ENCODE results near the gene OTOS.

OTOS gene

DNA sequence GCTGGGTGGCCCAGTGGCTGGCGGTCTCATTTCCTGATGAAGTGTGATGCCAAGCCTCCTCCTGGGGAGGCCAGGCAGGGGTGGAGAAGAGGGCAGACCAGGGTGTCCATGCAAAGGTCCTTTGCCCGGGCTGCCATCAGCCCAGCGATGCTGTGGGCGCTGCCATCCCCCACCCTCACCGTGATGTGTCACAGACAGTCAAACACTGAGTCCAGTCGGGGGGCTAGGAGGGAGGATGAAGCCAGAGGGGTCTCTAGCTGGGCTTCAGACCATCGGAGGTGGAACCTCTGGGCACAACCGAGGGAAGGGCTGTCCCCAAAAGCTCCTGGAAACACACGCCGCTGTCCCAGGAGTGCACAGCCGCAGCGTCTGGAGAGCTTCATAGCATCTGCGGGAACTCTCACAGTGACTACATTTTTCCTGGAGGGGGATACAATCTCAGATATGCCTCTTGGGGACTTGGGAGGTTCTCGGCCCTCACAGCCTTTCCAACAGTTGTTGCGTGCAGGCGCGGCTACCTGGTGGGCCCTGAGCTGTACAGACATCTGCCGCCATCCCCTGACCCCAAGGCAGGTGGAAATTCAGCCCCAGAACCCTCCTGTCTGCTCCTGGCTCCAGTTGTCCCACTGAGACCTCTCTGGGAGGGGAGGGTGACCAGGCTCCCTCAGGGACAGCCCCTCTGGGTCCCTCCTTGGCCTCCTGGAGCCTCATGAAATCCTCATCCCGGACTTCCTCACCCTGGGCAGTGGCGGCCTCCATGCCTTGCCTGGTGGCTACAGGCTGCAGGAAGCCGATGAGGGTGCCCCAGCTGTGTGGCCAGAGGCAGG lies 26.5 kb upstream of the OTOS start:
- peaks cover 0 to 3% of the 10 kb centered on the region in 2 donors for H3K27me3 ChIP-seq (ENCODE audit: control insufficient read depth in 1 of 2, insufficient read depth in 2 of 2, low read length in 2 of 2)
- H3K36me3 ChIP-seq (ENCODE audit: insufficient read depth, low read length), result no peaks in the 10 kb centered on the region
- no peak overlapping the region for H3K27ac ChIP-seq (ENCODE audit: low read depth, low read length)

DNA sequence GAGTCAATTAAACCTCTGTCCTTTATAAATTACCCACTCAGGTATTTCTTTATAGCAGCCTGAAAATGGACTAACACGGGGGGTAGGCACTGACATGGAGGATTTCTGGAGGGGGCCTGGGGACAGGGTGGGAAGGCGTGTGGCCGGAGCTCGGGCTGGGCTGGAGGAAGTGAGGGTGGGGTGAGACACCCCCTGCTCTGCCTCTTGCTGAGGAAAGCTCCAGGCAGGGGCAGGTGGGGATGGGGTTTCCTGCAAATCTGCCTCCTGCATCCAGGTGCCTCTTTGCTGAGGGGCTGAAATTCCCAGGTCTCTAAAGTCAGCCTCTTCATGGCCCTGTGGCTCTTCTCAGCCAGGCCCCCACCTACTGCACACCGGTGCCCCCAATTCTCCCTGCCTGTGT lies 25.7 kb upstream of the OTOS start:
- Histone ChIP-seq H3K36me3 (ENCODE audit: insufficient read depth, low read length) (no peaks in the 10 kb centered on the region), H3K4me3 (ENCODE audit: low read depth in 1 of 2, low read length in 2 of 2) (no peak overlapping the region), H3K27ac (ENCODE audit: low read depth, low read length) (no peak overlapping the region), H3K9me3 (ENCODE audit: low read length) (no peaks in the 10 kb centered on the region), H3K4me1 (ENCODE audit: insufficient read depth, low read length) (no peaks in the 10 kb centered on the region), H3K9ac (ENCODE audit: low read length) (no peak overlapping the region), H3K27me3 (ENCODE audit: control insufficient read depth in 1 of 2, insufficient read depth in 2 of 2, low read length in 2 of 2) (peaks cover 0 to 3% of the 10 kb centered on the region in 2 donors)

More for the DNA sequence above, 26.5 kb upstream of the OTOS start:
- Histone ChIP-seq H3K9ac (ENCODE audit: low read length) (no peak overlapping the region), H3K4me3 (ENCODE audit: low read depth in 1 of 2, low read length in 2 of 2) (no peak overlapping the region), H3K9me3 (ENCODE audit: low read length) (no peaks in the 10 kb centered on the region), H3K4me1 (ENCODE audit: insufficient read depth, low read length) (no peaks in the 10 kb centered on the region)

DNA sequence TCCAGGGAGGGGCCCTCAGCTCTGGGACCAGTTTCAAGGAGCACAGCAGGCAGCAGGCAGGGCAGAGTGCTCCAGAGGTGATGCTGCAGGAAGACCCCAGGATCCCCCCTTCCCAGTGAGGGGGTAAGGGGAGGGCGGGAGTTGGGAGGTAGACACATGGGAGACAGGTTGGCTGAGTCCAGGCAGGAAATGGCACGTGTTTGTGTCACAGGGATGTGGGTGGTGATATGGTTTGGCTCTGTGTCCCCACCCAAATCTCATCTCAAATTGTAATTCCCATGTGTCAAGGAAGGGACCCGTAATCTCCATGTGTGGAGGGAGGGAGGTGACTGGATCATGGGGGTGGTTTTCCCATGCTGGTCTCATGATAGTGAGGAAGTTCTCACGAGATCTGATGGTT lies 25.2 kb upstream of the OTOS start:
- Histone ChIP-seq H3K4me3 (ENCODE audit: low read depth in 1 of 2, low read length in 2 of 2) (no peak overlapping the region), H3K27ac (ENCODE audit: low read depth, low read length) (no peak overlapping the region), H3K9ac (ENCODE audit: low read length) (no peak overlapping the region), H3K36me3 (ENCODE audit: insufficient read depth, low read length) (no peaks in the 10 kb centered on the region), H3K27me3 (ENCODE audit: control insufficient read depth in 1 of 2, insufficient read depth in 2 of 2, low read length in 2 of 2) (peaks cover 0 to 3% of the 10 kb centered on the region in 2 donors), H3K9me3 (ENCODE audit: low read length) (no peaks in the 10 kb centered on the region), H3K4me1 (ENCODE audit: insufficient read depth, low read length) (no peaks in the 10 kb centered on the region)

DNA sequence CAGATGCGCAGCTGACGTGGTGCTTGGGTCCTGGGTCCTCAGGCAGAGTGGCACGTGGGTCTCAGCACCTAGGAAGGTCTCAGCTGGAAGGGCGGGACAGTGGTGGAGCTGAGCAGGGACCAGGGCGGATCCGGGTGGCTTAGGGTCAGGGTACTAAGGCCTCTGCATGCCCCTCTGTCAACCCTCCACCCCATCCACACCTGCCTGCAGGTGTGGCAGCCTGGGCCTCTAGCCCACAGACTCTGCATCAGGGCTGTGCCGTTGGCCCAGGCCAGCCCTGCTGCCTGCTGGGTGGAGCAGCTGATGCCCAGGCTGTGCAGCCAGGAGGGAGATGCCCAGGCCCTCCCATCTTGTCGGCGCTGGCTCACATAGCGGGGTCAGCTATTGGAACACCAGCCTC lies 24.6 kb upstream of the OTOS start:
- peaks cover 0 to 3% of the 10 kb centered on the region in 2 donors for H3K27me3 ChIP-seq (ENCODE audit: control insufficient read depth in 1 of 2, insufficient read depth in 2 of 2, low read length in 2 of 2)
- H3K27ac ChIP-seq (ENCODE audit: low read depth, low read length), result no peak overlapping the region
- H3K4me1 ChIP-seq (ENCODE audit: insufficient read depth, low read length), result no peaks in the 10 kb centered on the region
- H3K36me3 ChIP-seq (ENCODE audit: insufficient read depth, low read length), result no peaks in the 10 kb centered on the region
- H3K9ac ChIP-seq (ENCODE audit: low read length), result no peak overlapping the region
- H3K9me3 ChIP-seq (ENCODE audit: low read length), result no peaks in the 10 kb centered on the region
- no peak overlapping the region for H3K4me3 ChIP-seq (ENCODE audit: low read depth in 1 of 2, low read length in 2 of 2)

DNA sequence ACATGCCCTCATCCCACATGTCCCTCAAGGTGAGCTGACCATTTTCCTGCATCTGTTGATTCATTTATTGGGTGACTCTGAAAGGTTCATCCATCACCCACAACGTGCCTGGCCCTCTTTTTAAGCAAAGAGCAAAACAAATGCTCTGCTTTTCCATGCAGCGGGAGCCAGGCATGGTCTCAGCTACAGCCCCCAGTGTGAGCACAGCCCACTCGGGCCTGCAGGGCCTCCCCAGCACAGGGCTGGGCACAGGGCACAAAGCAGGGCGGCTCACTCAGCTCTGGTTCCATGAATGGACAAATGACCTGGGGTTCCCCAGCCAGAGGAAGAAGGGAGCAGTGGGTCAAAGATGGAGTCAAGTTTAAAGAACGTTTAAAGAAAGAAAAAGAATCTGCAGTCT lies 24.1 kb upstream of the OTOS start:
- Histone ChIP-seq H3K4me3 (ENCODE audit: low read depth in 1 of 2, low read length in 2 of 2) (no peak overlapping the region), H3K9ac (ENCODE audit: low read length) (no peak overlapping the region), H3K27me3 (ENCODE audit: control insufficient read depth in 1 of 2, insufficient read depth in 2 of 2, low read length in 2 of 2) (peaks cover 0 to 3% of the 10 kb centered on the region in 2 donors), H3K9me3 (ENCODE audit: low read length) (no peaks in the 10 kb centered on the region), H3K36me3 (ENCODE audit: insufficient read depth, low read length) (no peaks in the 10 kb centered on the region), H3K4me1 (ENCODE audit: insufficient read depth, low read length) (no peaks in the 10 kb centered on the region), H3K27ac (ENCODE audit: low read depth, low read length) (no peak overlapping the region)

DNA sequence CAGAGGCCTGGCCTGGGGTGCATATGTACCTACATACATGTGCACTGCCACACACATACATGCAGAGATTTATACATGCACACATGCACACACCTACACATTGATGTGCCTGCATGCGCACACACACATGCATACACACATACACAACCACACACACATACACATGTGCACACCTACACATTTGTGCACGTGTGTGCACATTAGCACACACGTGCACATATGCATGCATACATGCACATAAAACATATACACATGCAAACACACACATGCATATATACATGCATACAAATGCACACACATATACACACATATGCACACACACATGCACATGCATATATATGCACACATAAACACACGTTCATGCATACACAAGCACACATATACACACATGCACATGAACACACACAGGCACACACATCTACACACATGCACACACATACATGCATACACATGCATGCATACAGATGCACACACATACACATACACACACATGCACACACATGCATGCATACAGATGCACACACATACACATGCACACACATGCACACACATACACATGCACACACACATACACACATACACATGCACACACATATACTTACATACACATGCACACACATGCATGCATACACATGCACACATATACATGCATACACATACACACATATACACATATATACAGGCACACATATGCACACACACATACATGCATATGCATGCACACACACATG lies 23.6 kb upstream of the OTOS start:
- H3K4me3 ChIP-seq (ENCODE audit: low read depth in 1 of 2, low read length in 2 of 2), result no peak overlapping the region
- no peaks in the 10 kb centered on the region for H3K36me3 ChIP-seq (ENCODE audit: insufficient read depth, low read length)
- H3K9ac ChIP-seq (ENCODE audit: low read length), result no peak overlapping the region
- H3K4me1 ChIP-seq (ENCODE audit: insufficient read depth, low read length), result no peaks in the 10 kb centered on the region
- no peaks in the 10 kb centered on the region for H3K9me3 ChIP-seq (ENCODE audit: low read length)
- no peak overlapping the region for H3K27ac ChIP-seq (ENCODE audit: low read depth, low read length)
- peaks cover 0 to 3% of the 10 kb centered on the region in 2 donors for H3K27me3 ChIP-seq (ENCODE audit: control insufficient read depth in 1 of 2, insufficient read depth in 2 of 2, low read length in 2 of 2)

DNA sequence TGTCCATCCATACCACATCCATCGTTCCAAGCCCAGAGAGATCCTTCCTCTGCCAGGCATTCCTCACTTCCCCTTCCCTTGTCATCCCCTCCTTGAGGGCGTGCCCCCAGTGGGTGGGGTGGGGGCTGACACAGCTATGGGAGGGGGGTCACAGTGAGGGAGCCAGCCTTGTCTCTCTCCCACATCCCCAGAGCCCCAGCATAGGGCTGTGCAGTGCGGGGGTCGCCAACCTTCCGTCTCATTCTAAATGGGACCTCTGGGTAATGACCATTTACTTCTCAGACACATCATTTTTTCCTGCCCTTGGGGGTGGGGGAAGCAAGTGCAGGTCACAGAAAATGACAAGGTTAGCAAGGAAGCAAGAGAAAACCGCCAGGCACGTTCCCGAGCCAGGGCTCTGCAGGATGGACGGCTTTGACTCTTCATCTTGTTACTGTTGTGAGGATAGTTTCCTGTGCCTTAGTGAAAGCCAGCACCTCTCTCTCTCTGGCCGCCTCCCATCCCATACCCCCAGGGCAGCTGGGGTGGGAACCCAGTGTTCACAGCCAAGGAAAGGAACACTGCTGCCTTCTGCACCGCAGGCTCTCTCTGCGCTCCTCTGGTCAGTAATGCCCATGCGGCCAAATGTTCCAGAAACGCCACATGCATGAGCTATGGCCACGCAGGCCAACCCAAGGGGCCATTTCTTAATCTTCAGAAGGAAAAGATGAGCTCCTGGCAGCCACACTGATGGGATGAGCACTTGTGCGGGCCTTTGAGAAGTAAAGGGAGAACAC lies 22.7 kb upstream of the OTOS start:
- no peaks in the 10 kb centered on the region for H3K4me1 ChIP-seq (ENCODE audit: insufficient read depth, low read length)

DNA sequence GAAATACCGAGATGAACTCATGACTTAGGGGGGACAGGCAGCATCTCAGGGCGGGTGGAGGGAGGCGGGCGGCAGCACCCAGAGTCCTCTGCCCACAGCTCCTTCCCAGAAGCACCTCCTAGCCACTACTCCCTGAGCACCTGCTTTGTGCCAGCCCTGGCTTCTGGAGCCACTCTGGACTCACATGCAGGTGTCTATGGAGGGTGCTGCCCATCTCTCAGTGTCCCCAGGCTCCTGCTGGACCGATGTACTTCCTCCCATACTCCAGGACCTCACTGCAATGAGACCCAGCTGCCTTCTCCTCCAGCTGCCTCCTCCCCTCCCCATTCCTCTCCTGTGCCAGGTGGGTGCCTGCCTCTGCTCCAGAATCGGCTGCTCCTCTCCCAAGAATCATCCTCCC lies 22.1 kb upstream of the OTOS start:
- H3K27me3 ChIP-seq (ENCODE audit: control insufficient read depth in 1 of 2, insufficient read depth in 2 of 2, low read length in 2 of 2), result peaks cover 0 to 3% of the 10 kb centered on the region in 2 donors
- no peak overlapping the region for H3K4me3 ChIP-seq (ENCODE audit: low read depth in 1 of 2, low read length in 2 of 2)
- H3K27ac ChIP-seq (ENCODE audit: low read depth, low read length), result no peak overlapping the region
- no peaks in the 10 kb centered on the region for H3K4me1 ChIP-seq (ENCODE audit: insufficient read depth, low read length)
- H3K9ac ChIP-seq (ENCODE audit: low read length), result no peak overlapping the region
- no peaks in the 10 kb centered on the region for H3K9me3 ChIP-seq (ENCODE audit: low read length)
- H3K36me3 ChIP-seq (ENCODE audit: insufficient read depth, low read length), result no peaks in the 10 kb centered on the region

More for the DNA sequence above, 22.7 kb upstream of the OTOS start:
- no peak overlapping the region for H3K27ac ChIP-seq (ENCODE audit: low read depth, low read length)
- H3K36me3 ChIP-seq (ENCODE audit: insufficient read depth, low read length), result no peaks in the 10 kb centered on the region
- peaks cover 0 to 3% of the 10 kb centered on the region in 2 donors for H3K27me3 ChIP-seq (ENCODE audit: control insufficient read depth in 1 of 2, insufficient read depth in 2 of 2, low read length in 2 of 2)
- H3K4me3 ChIP-seq (ENCODE audit: low read depth in 1 of 2, low read length in 2 of 2), result no peak overlapping the region
- H3K9me3 ChIP-seq (ENCODE audit: low read length), result no peaks in the 10 kb centered on the region
- H3K9ac ChIP-seq (ENCODE audit: low read length), result no peak overlapping the region

DNA sequence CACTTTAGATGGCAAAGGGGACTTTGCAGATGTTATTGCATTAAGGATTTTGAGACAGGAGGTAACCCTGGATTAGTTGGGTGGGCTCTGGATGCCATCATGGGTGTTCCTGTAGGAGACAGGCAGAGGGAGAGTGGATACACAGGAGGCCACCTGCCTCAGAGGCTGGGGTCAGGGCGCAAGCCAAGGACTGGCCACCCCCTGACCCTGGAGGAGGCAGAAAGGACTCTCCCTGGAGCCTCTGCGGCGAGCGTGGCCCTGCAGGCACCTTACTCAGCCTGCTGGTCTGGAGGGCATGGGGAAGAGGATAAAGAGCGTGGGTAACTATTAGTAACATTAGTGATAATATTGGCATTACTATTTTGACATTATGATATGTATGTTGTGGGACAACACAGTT lies 21.6 kb upstream of the OTOS start:
- Histone ChIP-seq H3K4me1 (ENCODE audit: insufficient read depth, low read length) (no peaks in the 10 kb centered on the region), H3K4me3 (ENCODE audit: low read depth in 1 of 2, low read length in 2 of 2) (no peak overlapping the region), H3K27ac (ENCODE audit: low read depth, low read length) (no peak overlapping the region), H3K9me3 (ENCODE audit: low read length) (no peaks in the 10 kb centered on the region), H3K36me3 (ENCODE audit: insufficient read depth, low read length) (no peaks in the 10 kb centered on the region), H3K27me3 (ENCODE audit: control insufficient read depth in 1 of 2, insufficient read depth in 2 of 2, low read length in 2 of 2) (peaks cover 0 to 2% of the 10 kb centered on the region in 2 donors), H3K9ac (ENCODE audit: low read length) (no peak overlapping the region)

DNA sequence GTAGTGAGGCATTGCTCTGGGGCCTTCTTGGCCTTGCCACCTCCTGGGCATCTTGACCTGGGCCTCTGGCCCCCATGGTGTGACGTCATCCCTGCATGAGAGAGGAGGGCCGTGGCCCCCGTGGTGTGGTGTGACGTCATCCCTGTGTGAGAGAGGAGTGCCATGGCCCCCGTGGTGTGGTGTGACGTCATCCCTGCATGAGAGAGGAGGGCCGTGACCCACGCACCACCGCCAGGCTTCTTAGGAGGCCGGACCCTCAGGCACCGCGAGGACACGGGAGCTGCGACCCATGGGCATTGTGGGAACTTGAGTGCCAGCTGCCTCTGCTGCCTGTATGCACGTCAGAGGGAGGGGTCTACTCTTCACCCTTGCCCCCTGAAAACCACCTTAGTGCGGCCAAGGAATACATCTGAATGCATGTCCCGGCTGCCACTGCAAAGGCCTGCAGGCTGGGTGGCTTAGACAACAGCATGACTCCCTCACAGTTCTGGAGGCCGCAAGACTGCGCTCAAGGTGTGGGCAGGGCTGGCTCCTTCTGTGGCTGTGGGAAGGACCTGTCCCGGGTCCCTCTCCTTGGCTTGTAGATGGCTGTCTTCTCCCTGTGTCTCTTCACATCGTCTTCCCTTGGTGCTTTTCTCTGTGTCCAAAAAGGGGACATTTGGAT lies 20.8 kb upstream of the OTOS start:
- H3K9me3 ChIP-seq (ENCODE audit: low read length), result no peaks in the 10 kb centered on the region
- H3K27ac ChIP-seq (ENCODE audit: low read depth, low read length), result no peak overlapping the region
- no peaks in the 10 kb centered on the region for H3K4me1 ChIP-seq (ENCODE audit: insufficient read depth, low read length)
- no peaks in the 10 kb centered on the region for H3K36me3 ChIP-seq (ENCODE audit: insufficient read depth, low read length)
- H3K4me3 ChIP-seq (ENCODE audit: low read depth in 1 of 2, low read length in 2 of 2), result no peak overlapping the region
- H3K27me3 ChIP-seq (ENCODE audit: control insufficient read depth in 1 of 2, insufficient read depth in 2 of 2, low read length in 2 of 2), result peaks cover 0 to 5% of the 10 kb centered on the region in 2 donors
- no peak overlapping the region for H3K9ac ChIP-seq (ENCODE audit: low read length)

Data from muscle layer of colon (tissue), 2 donors.